H9 (cell line): Measurements from ENCODE around the gene RAD21L1. TPM values are rescaled to one million over a fixed set of nuclear protein-coding genes. Genes with fewer than 3 reads are reported as not detected.

Experiments
- DNase-seq: peaks from one replicate; pipeline ENCODE4 v3.0.0-alpha.2; 2017
- H2AFZ ChIP-seq: one replicate; pipeline ENCODE4 v1.6.1; 2013; ENCODE audit warnings: mild to moderate bottlenecking, low read length, control low read depth, moderate library complexity
- H2AK5ac ChIP-seq: 2 replicates; pipeline ENCODE4 v1.6.1; 2013; ENCODE audit warnings: low read length, control low read depth, mixed read lengths; ENCODE audit not compliant: insufficient read length
- H2BK120ac ChIP-seq: one replicate; pipeline ENCODE4 v1.6.1; 2013; ENCODE audit warnings: low read depth, mild to moderate bottlenecking, low read length, control low read depth, inconsistent platforms; ENCODE audit not compliant: poor library complexity, severe bottlenecking
- H2BK12ac ChIP-seq: 2 replicates; pipeline ENCODE4 v1.6.1; 2013; ENCODE audit warnings: low read length, control low read depth, mixed read lengths, low read depth; ENCODE audit not compliant: insufficient read length
- H2BK15ac ChIP-seq: 2 replicates; pipeline ENCODE4 v1.6.1; 2013; ENCODE audit warnings: low read depth, low read length, control low read depth
- H2BK20ac ChIP-seq: one replicate; pipeline ENCODE4 v1.6.1; 2013; ENCODE audit warnings: low read depth, mild to moderate bottlenecking, low read length, control low read depth, inconsistent platforms; ENCODE audit not compliant: poor library complexity, severe bottlenecking
- H2BK5ac ChIP-seq: 2 replicates; pipeline ENCODE4 v1.6.1; 2013; ENCODE audit warnings: low read length, control low read depth, mixed read lengths; ENCODE audit not compliant: insufficient read length
- H3K14ac ChIP-seq: 2 replicates; pipeline ENCODE4 v1.6.1; 2013; ENCODE audit warnings: low read length, control low read depth; ENCODE audit not compliant: insufficient read depth
- H3K18ac ChIP-seq: 2 replicates; pipeline ENCODE4 v1.6.1; 2013; ENCODE audit warnings: low read depth, mild to moderate bottlenecking, mixed read lengths, low read length, control low read depth; ENCODE audit not compliant: insufficient read length
- H3K23ac ChIP-seq: 2 replicates; pipeline ENCODE4 v1.6.1; 2013; ENCODE audit warnings: low read length, control low read depth, mixed read lengths, low read depth; ENCODE audit not compliant: insufficient read length
- H3K23me2 ChIP-seq: 2 replicates; pipeline ENCODE4 v1.6.1; 2013; ENCODE audit warnings: low read depth, mild to moderate bottlenecking, mixed read lengths, low read length, control low read depth; ENCODE audit not compliant: insufficient read length, poor library complexity, severe bottlenecking
- H3K27ac ChIP-seq: 2 replicates; pipeline ENCODE4 v1.5.1; 2013; ENCODE audit warnings: low read length, control low read depth, mixed read lengths, low read depth; ENCODE audit not compliant: insufficient read length
- H3K27me3 ChIP-seq: 2 replicates; pipeline ENCODE4 v1.6.1; 2013; ENCODE audit warnings: low read length, control low read depth, inconsistent platforms; ENCODE audit not compliant: insufficient read depth
- H3K4ac ChIP-seq: 2 replicates; pipeline ENCODE4 v1.6.1; 2013; ENCODE audit warnings: low read depth, mild to moderate bottlenecking, control low read depth, inconsistent platforms, low read length, moderate library complexity
- H3K4me1 ChIP-seq: 2 replicates; pipeline ENCODE4 v1.6.1; 2013; ENCODE audit warnings: low read length, control low read depth, inconsistent platforms; ENCODE audit not compliant: insufficient read depth
- H3K4me2 ChIP-seq: 2 replicates; pipeline ENCODE4 v1.6.1; 2013; ENCODE audit warnings: low read length, control low read depth, mixed read lengths; ENCODE audit not compliant: insufficient read length, insufficient read depth
- H3K56ac ChIP-seq: 2 replicates; pipeline ENCODE4 v1.6.1; 2013; ENCODE audit warnings: low read depth, mild to moderate bottlenecking, mixed read lengths, low read length, control low read depth; ENCODE audit not compliant: insufficient read length
- H3K79me1 ChIP-seq: 2 replicates; pipeline ENCODE4 v1.6.1; 2013; ENCODE audit warnings: low read depth, mild to moderate bottlenecking, moderate library complexity, low read length, control low read depth, inconsistent platforms; ENCODE audit not compliant: insufficient read depth, poor library complexity, severe bottlenecking
- H3K79me2 ChIP-seq: 2 replicates; pipeline ENCODE4 v1.6.1; 2013; ENCODE audit warnings: low read length, control low read depth, inconsistent platforms; ENCODE audit not compliant: insufficient read depth
- H3K9ac ChIP-seq: 2 replicates; pipeline ENCODE4 v1.6.1; 2013; ENCODE audit warnings: low read length, control low read depth, mixed read lengths; ENCODE audit not compliant: insufficient read length; ENCODE audit errors: extremely low read depth
- H3K9me3 ChIP-seq: one replicate; pipeline ENCODE4 v1.6.1; 2013; ENCODE audit warnings: low read depth, low read length, inconsistent platforms; ENCODE audit not compliant: control insufficient read depth
- H3T11ph ChIP-seq: one replicate; pipeline ENCODE4 v1.6.1; 2013; ENCODE audit warnings: mild to moderate bottlenecking, low read length, control low read depth, inconsistent platforms
- H4K20me1 ChIP-seq: one replicate; pipeline ENCODE4 v1.6.1; 2013; ENCODE audit not compliant: control insufficient read depth, insufficient read length, insufficient read depth
- H4K5ac ChIP-seq: 2 replicates; pipeline ENCODE4 v1.6.1; 2013; ENCODE audit warnings: low read depth, mild to moderate bottlenecking, mixed read lengths, low read length, control low read depth; ENCODE audit not compliant: insufficient read length
- H4K8ac ChIP-seq: replicated peaks from 2 replicates; pipeline ENCODE4 v1.6.1; 2013; ENCODE audit warnings: low read length, control low read depth, mixed read lengths, low read depth; ENCODE audit not compliant: insufficient read length
- H4K91ac ChIP-seq: 2 replicates; pipeline ENCODE4 v1.6.1; 2013; ENCODE audit warnings: low read depth, mild to moderate bottlenecking, moderate library complexity, mixed read lengths, low read length, control low read depth; ENCODE audit not compliant: insufficient read length
- H3K27ac Mint-ChIP-seq, 3 experiments: 2 replicates in 2 of 3; 3 replicates in 1 of 3; pipeline ENCODE4 v1.8.0; 2020 to 2021; ENCODE audit warnings: mixed read lengths in 3 of 3, mild to moderate bottlenecking in 1 of 3, moderate library complexity in 1 of 3
- H3K27me3 Mint-ChIP-seq: 2 replicates; pipeline ENCODE4 v1.8.0; 2021; ENCODE audit warnings: low read depth, mild to moderate bottlenecking, moderate library complexity, mixed read lengths
- H3K36me3 Mint-ChIP-seq, 3 experiments: 2 replicates in 2 of 3; 3 replicates in 1 of 3; pipeline ENCODE4 v1.8.0; 2020 to 2021; ENCODE audit warnings: low read depth in 3 of 3, mixed read lengths in 3 of 3; ENCODE audit not compliant: insufficient read depth in 1 of 3
- H3K4me1 Mint-ChIP-seq, 2 experiments: 2 replicates each; pipeline ENCODE4 v1.8.0; 2020; ENCODE audit warnings: mixed read lengths in 2 of 2
- H3K4me3 Mint-ChIP-seq, 2 experiments: 2 replicates in 1 of 2; 3 replicates in 1 of 2; pipeline ENCODE4 v1.8.0; 2020 to 2021; ENCODE audit warnings: mild to moderate bottlenecking in 2 of 2, mixed read lengths in 2 of 2, moderate library complexity in 1 of 2
- H3K9me3 Mint-ChIP-seq, 2 experiments: 2 replicates in 1 of 2; 3 replicates in 1 of 2; pipeline ENCODE4 v1.8.0; 2020; ENCODE audit warnings: mild to moderate bottlenecking in 2 of 2, mixed read lengths in 2 of 2, moderate library complexity in 1 of 2
- CTCF ChIP-seq: fragments of 200-600 bp; sonication (generic); conservative IDR thresholded peaks from 3 replicates; pipeline ENCODE4 v1.8.0; 2021; ENCODE audit warnings: antibody characterized with exemption, mild to moderate bottlenecking
- WGBS: extraction: QIAGEN DNeasy Blood & Tissue Kit; methylation state at CpG from one replicate; pipeline ENCODE4 v1.1.7; 2013; ENCODE audit warnings: missing lambda C conversion rate, low lambda C conversion rate, mixed read lengths; ENCODE audit not compliant: insufficient read length; ENCODE audit errors: extremely low coverage; 5-methylcytosine and 5-hydroxymethylcytosine counted together
- total RNA-seq: library from RNA; stranded (reverse); gene quantifications from 2 replicates; pipeline ENCODE4 v1.2.1, GENCODE V29; 2021

RAD21L1 gene
- total RNA-seq, 1 experiment from 2014 or later = not detected

- Histone ChIP-seq H2AFZ (no peak overlapping the region), H3T11ph (no peak overlapping the region), H3K27me3 (no peaks in the 10 kb centered on the region), H4K91ac (no peak overlapping the region), H3K79me2 (no peaks in the 10 kb centered on the region), H4K20me1 (no peaks in the 10 kb centered on the region), H4K5ac (no peak overlapping the region), H3K4me1 (no peaks in the 10 kb centered on the region), H3K9ac (no peak overlapping the region), H2AK5ac (no peak overlapping the region), H3K18ac (no peak overlapping the region), H4K8ac (no peak overlapping the region), H3K56ac (no peak overlapping the region), H2BK120ac (no peak overlapping the region), H3K79me1 (no peaks in the 10 kb centered on the region), H2BK5ac (no peak overlapping the region), H3K4me2 (no peak overlapping the region), H2BK20ac (no peak overlapping the region), H3K27ac (no peak overlapping the region), H3K9me3 (no peaks in the 10 kb centered on the region), H3K14ac (no peak overlapping the region), H2BK15ac (no peak overlapping the region), H3K4ac (no peak overlapping the region), H3K23ac (no peak overlapping the region), H2BK12ac (no peak overlapping the region), H3K23me2 (no peaks in the 10 kb centered on the region)
- H3K27me3 Mint-ChIP-seq = peaks cover 44% of the 10 kb centered on the region
- no peaks in the 10 kb centered on the region for H3K9me3 Mint-ChIP-seq
- H3K36me3 Mint-ChIP-seq = no peaks in the 10 kb centered on the region
- H3K4me1 Mint-ChIP-seq = no peaks in the 10 kb centered on the region
- H3K27ac Mint-ChIP-seq = no peak overlapping the region
- WGBS = no CpG with 5 or more reads among the region's 3 CpGs
- DNase-seq = no peak
- no peak overlapping the region for H3K4me3 Mint-ChIP-seq
- TF ChIP-seq CTCF = no peak
Observed at GRCh38 chr20:1232286-1233111, 6.7 kb downstream of the RAD21L1 start.
